Activated T-cell treated with anti-CD3 and anti-CD28 coated beads, Interleukin-2, amount 50 U/mL, for 72 hours (primary cell): Measurements from ENCODE around the gene FOXO1. TPM values are rescaled to one million over a fixed set of nuclear protein-coding genes. Genes with fewer than 3 reads are reported as not detected.

Experiments used
- ATAC-seq, 2 donors: fragments of 150-1000 bp; cut with Tn5 transposase; replicated peaks in 1 of 2; 2 replicates each; pipeline ENCODE4 v1.10.0; 2021; ENCODE audit warnings: moderate library complexity in 2 of 2, mild to moderate bottlenecking in 1 of 2
- DNase-seq, 2 donors: peaks; one replicate each; pipeline ENCODE4 v3.0.0; 2021 to 2022; ENCODE audit warnings: mixed read lengths in 1 of 2
- H3K27ac Mint-ChIP-seq: one replicate; pipeline ENCODE4 v1.8.0; 2022; ENCODE audit warnings: mild to moderate bottlenecking, moderate library complexity, mixed read lengths
- H3K27me3 Mint-ChIP-seq: one replicate; pipeline ENCODE4 v1.8.0; 2022; ENCODE audit warnings: low read depth, mixed read lengths
- H3K36me3 Mint-ChIP-seq, 2 donors: one replicate each; pipeline ENCODE4 v1.8.0; 2022; ENCODE audit warnings: mixed read lengths in 2 of 2, mild to moderate bottlenecking in 1 of 2; ENCODE audit not compliant: insufficient read depth in 2 of 2
- H3K4me1 Mint-ChIP-seq: one replicate; pipeline ENCODE4 v1.8.0; 2022; ENCODE audit warnings: low read depth, mixed read lengths
- H3K4me3 Mint-ChIP-seq, 2 donors: one replicate each; pipeline ENCODE4 v1.8.0; 2022; ENCODE audit warnings: mild to moderate bottlenecking in 2 of 2, mixed read lengths in 2 of 2, moderate library complexity in 2 of 2
- H3K9me3 Mint-ChIP-seq, 2 donors: one replicate each; pipeline ENCODE4 v1.8.0; 2022; ENCODE audit warnings: mixed read lengths in 2 of 2
- total RNA-seq, 2 donors: library from RNA; stranded (reverse); gene quantifications; one replicate each; pipeline ENCODE4 v1.2.3, GENCODE V29; 2022

The FOXO1 gene
- total RNA-seq, 2 donors from 2014 or later: 47.0 to 56.9 TPM

GRCh38 chr13:40533072-40533471, 133.4 kb downstream of the FOXO1 start:
- H3K4me1 Mint-ChIP-seq: peaks cover 37% of the 10 kb centered on the region
- no peaks in the 10 kb centered on the region for H3K27me3 Mint-ChIP-seq
- no peak for DNase-seq
- peaks cover under 1 to 3% of the 10 kb centered on the region in 2 donors for H3K36me3 Mint-ChIP-seq
- no peak for ATAC-seq
- no peak overlapping the region for H3K27ac Mint-ChIP-seq
- H3K9me3 Mint-ChIP-seq: peaks cover under 1 to 4% of the 10 kb centered on the region in 2 donors
- no peak overlapping the region for H3K4me3 Mint-ChIP-seq

DNA sequence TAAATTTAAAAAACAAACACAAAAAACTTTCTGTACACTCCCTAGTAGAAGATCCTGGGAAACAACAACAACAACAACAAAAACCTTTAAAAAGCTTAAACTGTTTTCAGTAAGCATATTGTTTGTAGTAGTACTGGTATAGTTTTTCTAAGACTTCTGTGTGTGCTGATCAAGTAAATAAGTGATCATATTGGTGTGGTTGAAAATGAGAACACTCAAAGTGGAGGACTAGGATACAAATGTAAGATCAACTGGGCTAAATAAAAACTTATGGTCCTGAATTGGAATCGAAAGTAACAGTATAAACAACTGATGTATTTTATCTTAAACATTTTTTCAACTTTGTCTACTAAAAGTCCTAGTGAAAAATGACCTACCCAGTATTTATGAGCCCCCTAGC, 135.5 kb downstream of the FOXO1 start:
- DNase-seq (no peak), ATAC-seq (no peak)
- peaks cover 6% of the 10 kb centered on the region in 2 donors for H3K9me3 Mint-ChIP-seq
- peaks cover 30% of the 10 kb centered on the region for H3K4me1 Mint-ChIP-seq
- H3K4me3 Mint-ChIP-seq: peak overlapping the region in 1 of 2 donors; percentile 36
- no peaks in the 10 kb centered on the region for H3K27me3 Mint-ChIP-seq
- H3K36me3 Mint-ChIP-seq: peaks cover 3 to 15% of the 10 kb centered on the region in 2 donors
- no peak overlapping the region for H3K27ac Mint-ChIP-seq

GRCh38 chr13:40528881-40529280, 137.6 kb downstream of the FOXO1 start:
- H3K27me3 Mint-ChIP-seq: no peaks in the 10 kb centered on the region
- no peak overlapping the region for H3K4me3 Mint-ChIP-seq
- H3K36me3 Mint-ChIP-seq: peaks cover 3 to 17% of the 10 kb centered on the region in 2 donors
- ATAC-seq (no peak), DNase-seq (no peak)
- peaks cover 39% of the 10 kb centered on the region for H3K4me1 Mint-ChIP-seq
- peaks cover 6% of the 10 kb centered on the region in 2 donors for H3K9me3 Mint-ChIP-seq
- no peak overlapping the region for H3K27ac Mint-ChIP-seq

GRCh38 chr13:40527914-40528313, 138.5 kb downstream of the FOXO1 start:
- ATAC-seq: no peak
- no peak overlapping the region for H3K27ac Mint-ChIP-seq
- peaks cover 6% of the 10 kb centered on the region in 2 donors for H3K9me3 Mint-ChIP-seq
- H3K36me3 Mint-ChIP-seq: peaks cover 3 to 17% of the 10 kb centered on the region in 2 donors
- no peaks in the 10 kb centered on the region for H3K27me3 Mint-ChIP-seq
- H3K4me3 Mint-ChIP-seq: no peak overlapping the region
- peaks cover 39% of the 10 kb centered on the region for H3K4me1 Mint-ChIP-seq
- DNase-seq: no peak

DNA sequence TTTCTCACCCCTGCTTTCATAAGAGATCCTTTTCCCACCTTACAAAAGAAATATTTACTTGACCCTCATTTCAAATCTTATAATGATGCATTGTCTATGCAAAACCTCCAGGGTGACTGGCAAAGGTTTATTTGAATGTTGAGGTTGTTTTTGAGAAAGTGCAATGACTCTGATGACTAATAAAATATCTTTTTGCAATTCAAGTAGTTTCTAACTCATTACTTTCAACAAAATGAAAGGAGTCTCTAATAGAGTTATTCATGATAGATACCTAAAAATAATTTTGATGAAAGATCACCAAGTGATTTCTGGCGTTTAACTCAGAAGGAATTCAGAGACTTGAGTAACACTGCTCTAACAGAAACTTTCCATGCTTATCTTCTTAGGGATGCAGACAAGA, 144.2 kb downstream of the FOXO1 start:
- peaks cover 56% of the 10 kb centered on the region for H3K4me1 Mint-ChIP-seq
- H3K27me3 Mint-ChIP-seq: no peaks in the 10 kb centered on the region
- no peak for ATAC-seq
- H3K4me3 Mint-ChIP-seq: peak overlapping the region; percentile 4 to 17
- peaks cover 0 to 2% of the 10 kb centered on the region in 2 donors for H3K9me3 Mint-ChIP-seq
- peaks cover 0 to 7% of the 10 kb centered on the region in 2 donors for H3K36me3 Mint-ChIP-seq
- DNase-seq: no peak
- peak overlapping the region; percentile 2 for H3K27ac Mint-ChIP-seq

- H3K27me3 Mint-ChIP-seq: no peaks in the 10 kb centered on the region
- H3K36me3 Mint-ChIP-seq: peaks cover 0 to 1% of the 10 kb centered on the region in 2 donors
- peaks cover 0 to under 1% of the 10 kb centered on the region in 2 donors for H3K9me3 Mint-ChIP-seq
- DNase-seq (no peak), ATAC-seq (peak in 1 of 2 donors; percentile 20)
- H3K4me3 Mint-ChIP-seq: no peak overlapping the region
- no peak overlapping the region for H3K27ac Mint-ChIP-seq
- peaks cover 69% of the 10 kb centered on the region for H3K4me1 Mint-ChIP-seq
These were observed 145.5 kb downstream of the FOXO1 start for GRCh38 chr13:40520916-40521315.

DNA sequence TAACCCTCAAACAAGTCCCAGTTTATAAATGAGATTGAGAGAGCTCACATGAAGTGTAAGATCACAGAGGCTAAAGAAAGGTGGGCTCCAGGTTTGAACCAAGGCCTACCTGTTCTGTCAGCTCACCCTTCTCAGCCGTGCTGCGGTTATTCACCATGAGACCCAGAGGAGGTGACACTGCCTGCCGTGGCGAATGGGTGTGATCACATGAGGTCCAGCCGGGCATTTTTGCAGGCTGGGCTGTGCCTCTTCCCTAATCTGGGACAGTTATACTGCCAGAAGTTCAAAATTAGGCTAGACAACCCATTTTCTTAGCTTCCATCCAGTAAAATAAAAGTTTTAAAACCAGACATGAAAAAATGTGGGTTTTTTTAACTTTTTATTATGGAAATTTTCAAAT, 146.8 kb downstream of the FOXO1 start:
- peaks cover 0 to 3% of the 10 kb centered on the region in 2 donors for H3K9me3 Mint-ChIP-seq
- DNase-seq (no peak), ATAC-seq (no peak)
- H3K27ac Mint-ChIP-seq: no peak overlapping the region
- H3K36me3 Mint-ChIP-seq: no peaks in the 10 kb centered on the region
- no peaks in the 10 kb centered on the region for H3K27me3 Mint-ChIP-seq
- H3K4me1 Mint-ChIP-seq: peaks cover 62% of the 10 kb centered on the region
- no peak overlapping the region for H3K4me3 Mint-ChIP-seq

GRCh38 chr13:40518481-40518882, 148.0 kb downstream of the FOXO1 start:
- Mint-ChIP-seq H3K9me3 (peaks cover 0 to 3% of the 10 kb centered on the region in 2 donors), H3K27ac (peak overlapping the region; percentile 70), H3K4me3 (peak overlapping the region; percentile 47 to 70), H3K4me1 (peaks cover 74% of the 10 kb centered on the region), H3K36me3 (no peaks in the 10 kb centered on the region), H3K27me3 (no peaks in the 10 kb centered on the region)
- ATAC-seq: peak; percentile 69 to 75
- peak; percentile 57 to 76 for DNase-seq

- peaks cover 0 to 3% of the 10 kb centered on the region in 2 donors for H3K9me3 Mint-ChIP-seq
- H3K27ac Mint-ChIP-seq: peak overlapping the region; percentile 70
- H3K27me3 Mint-ChIP-seq: no peaks in the 10 kb centered on the region
- peak in 1 of 2 donors; percentile 32 for DNase-seq
- no peaks in the 10 kb centered on the region for H3K36me3 Mint-ChIP-seq
- ATAC-seq: peak; percentile 72 to 76
- peaks cover 80% of the 10 kb centered on the region for H3K4me1 Mint-ChIP-seq
- H3K4me3 Mint-ChIP-seq: peak overlapping the region; percentile 47 to 70
These were observed 148.7 kb downstream of the FOXO1 start for GRCh38 chr13:40517486-40518480.

GRCh38 chr13:40515702-40516101, 150.7 kb downstream of the FOXO1 start:
- Mint-ChIP-seq H3K27me3 (no peaks in the 10 kb centered on the region), H3K9me3 (peaks cover 0 to 3% of the 10 kb centered on the region in 2 donors)

DNA sequence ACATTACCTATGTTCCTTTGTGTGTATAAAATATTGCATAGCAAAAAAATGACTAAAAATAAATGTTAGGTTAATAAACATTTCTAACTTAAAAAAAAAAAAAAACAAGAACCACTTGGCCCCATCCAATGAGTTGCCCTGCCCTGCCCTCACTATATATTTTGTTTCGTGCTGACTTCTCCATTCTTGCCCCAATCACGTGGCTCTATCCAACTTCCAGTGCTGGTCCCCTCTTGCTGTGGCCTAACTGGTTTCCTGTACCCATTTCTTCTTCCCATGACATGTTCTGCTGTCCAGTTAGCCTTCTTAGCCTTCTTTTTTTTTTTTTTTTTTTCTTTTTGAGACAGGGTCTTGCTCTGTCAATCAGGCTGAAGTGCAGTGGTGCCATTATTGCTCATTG, 151.6 kb downstream of the FOXO1 start:
- peaks cover 0 to 3% of the 10 kb centered on the region in 2 donors for H3K9me3 Mint-ChIP-seq
- H3K4me1 Mint-ChIP-seq: peaks cover 71% of the 10 kb centered on the region
- no peaks in the 10 kb centered on the region for H3K27me3 Mint-ChIP-seq
- no peak overlapping the region for H3K27ac Mint-ChIP-seq
- no peak overlapping the region for H3K4me3 Mint-ChIP-seq
- no peak for DNase-seq
- ATAC-seq: no peak
- no peaks in the 10 kb centered on the region for H3K36me3 Mint-ChIP-seq

More at GRCh38 chr13:40515702-40516101, 150.7 kb downstream of the FOXO1 start:
- DNase-seq: no peak
- ATAC-seq: no peak
- H3K4me3 Mint-ChIP-seq: no peak overlapping the region
- no peak overlapping the region for H3K27ac Mint-ChIP-seq
- H3K36me3 Mint-ChIP-seq: no peaks in the 10 kb centered on the region
- H3K4me1 Mint-ChIP-seq: peaks cover 70% of the 10 kb centered on the region

DNA sequence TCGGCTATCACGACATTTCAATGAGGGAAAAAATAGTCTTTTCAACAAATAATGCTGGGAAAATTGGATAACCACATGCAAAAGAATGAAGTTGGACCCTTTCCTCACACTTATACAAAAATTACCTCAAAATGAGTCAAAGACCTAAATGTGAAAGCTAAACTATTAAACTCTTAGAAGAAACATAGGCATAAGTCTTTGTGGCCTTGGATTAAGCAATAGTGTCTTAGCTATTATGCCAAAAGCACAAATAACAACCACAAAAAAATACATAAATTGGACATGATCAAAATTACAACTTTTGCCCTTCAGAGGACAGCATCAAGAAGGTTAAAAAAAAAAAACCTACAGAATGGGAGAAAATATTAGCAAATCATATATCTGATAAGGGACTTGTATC, 156.6 kb downstream of the FOXO1 start:
- H3K4me3 Mint-ChIP-seq: no peak overlapping the region
- peaks cover 78% of the 10 kb centered on the region for H3K4me1 Mint-ChIP-seq
- no peaks in the 10 kb centered on the region for H3K9me3 Mint-ChIP-seq
- no peak for ATAC-seq
- H3K27me3 Mint-ChIP-seq: no peaks in the 10 kb centered on the region
- H3K27ac Mint-ChIP-seq: no peak overlapping the region
- DNase-seq: no peak
- no peaks in the 10 kb centered on the region for H3K36me3 Mint-ChIP-seq

DNA sequence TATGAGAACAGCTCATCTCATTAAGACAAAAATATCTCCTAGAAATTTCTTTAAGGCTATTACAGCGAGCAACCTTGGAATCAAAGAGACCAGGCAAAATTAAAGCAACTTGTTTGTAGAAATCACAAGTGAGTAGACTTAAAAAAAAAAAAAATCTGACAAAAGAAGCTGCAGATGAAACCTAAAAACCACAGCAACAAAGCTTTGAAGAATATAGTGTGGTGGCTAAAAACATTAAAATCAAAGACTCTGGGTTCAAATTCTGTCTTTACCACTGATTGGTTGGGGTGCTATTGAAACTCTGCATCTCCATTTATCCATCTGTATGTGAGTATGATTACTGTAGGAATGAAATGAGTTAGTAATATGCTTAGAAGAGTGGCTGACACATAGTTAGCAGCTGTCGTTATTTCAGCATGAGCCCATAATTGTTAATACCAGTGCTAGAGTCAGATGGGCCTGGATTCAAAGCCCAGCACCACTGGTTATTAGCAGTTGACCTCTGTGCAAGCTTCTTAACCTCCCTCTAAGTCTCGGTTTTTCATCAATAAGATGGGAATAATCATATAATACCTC, 157.6 kb downstream of the FOXO1 start:
- Mint-ChIP-seq H3K27me3 (no peaks in the 10 kb centered on the region), H3K9me3 (no peaks in the 10 kb centered on the region), H3K36me3 (no peaks in the 10 kb centered on the region), H3K4me1 (peaks cover 70% of the 10 kb centered on the region), H3K4me3 (peak overlapping the region in 1 of 2 donors; percentile 10), H3K27ac (no peak overlapping the region)
- DNase-seq (no peak), ATAC-seq (peak; percentile 38 to 50)
